OCI-LY7 (cell line): ENCODE results near the gene TSPAN31.
A peak's percentile ranks its signal among the peaks of the same experiment; 100 is the strongest.

Source experiments
- CTCF ChIP-seq: fragments of 200-600 bp; sonication (generic); conservative IDR thresholded peaks from 2 replicates; pipeline ENCODE4 v1.5.1; 2014; ENCODE audit warnings: mild to moderate bottlenecking, antibody characterized with exemption, low read length, moderate library complexity, mixed read lengths
- EZH2phosphoT487 ChIP-seq: fragments of 200-600 bp; sonication (generic); IDR thresholded peaks from 2 replicates; pipeline ENCODE4 v1.6.1; 2018; ENCODE audit warnings: low read depth, borderline replicate concordance, mild to moderate bottlenecking, mixed run types, antibody characterized with exemption, low read length, moderate library complexity, mixed read lengths

- TF ChIP-seq CTCF (peak; percentile 68), EZH2phosphoT487 (no peak)
These were observed 20.3 kb downstream of the TSPAN31 start for GRCh38 chr12:57765003-57765697.
